Coronary artery (tissue), 2 donors: ENCODE data around the gene RAB3IL1.
A peak's percentile ranks its signal among the peaks of the same experiment; 100 is the strongest.

Experiments
- DNase-seq: peaks from one replicate; pipeline ENCODE4 v3.0.0-alpha.2; 2017; ENCODE audit warnings: low spot score
- H3K27ac ChIP-seq, 2 donors: fragments of 200-600 bp; sonication (generic); one replicate each; pipeline ENCODE4 v1.5.1; 2016 to 2019
- H3K4me3 ChIP-seq: fragments of 200-600 bp; sonication (generic); 2 replicates; pipeline ENCODE4 v1.5.1; 2016; ENCODE audit warnings: mild to moderate bottlenecking, moderate library complexity
- TF ChIP-seq, protein P1 (sequence below): fragments of 200-600 bp; sonication (generic); IDR thresholded peaks from one replicate; pipeline ENCODE4 v1.5.1; 2019; ENCODE audit warnings: antibody characterized with exemption

The RAB3IL1 gene

DNA sequence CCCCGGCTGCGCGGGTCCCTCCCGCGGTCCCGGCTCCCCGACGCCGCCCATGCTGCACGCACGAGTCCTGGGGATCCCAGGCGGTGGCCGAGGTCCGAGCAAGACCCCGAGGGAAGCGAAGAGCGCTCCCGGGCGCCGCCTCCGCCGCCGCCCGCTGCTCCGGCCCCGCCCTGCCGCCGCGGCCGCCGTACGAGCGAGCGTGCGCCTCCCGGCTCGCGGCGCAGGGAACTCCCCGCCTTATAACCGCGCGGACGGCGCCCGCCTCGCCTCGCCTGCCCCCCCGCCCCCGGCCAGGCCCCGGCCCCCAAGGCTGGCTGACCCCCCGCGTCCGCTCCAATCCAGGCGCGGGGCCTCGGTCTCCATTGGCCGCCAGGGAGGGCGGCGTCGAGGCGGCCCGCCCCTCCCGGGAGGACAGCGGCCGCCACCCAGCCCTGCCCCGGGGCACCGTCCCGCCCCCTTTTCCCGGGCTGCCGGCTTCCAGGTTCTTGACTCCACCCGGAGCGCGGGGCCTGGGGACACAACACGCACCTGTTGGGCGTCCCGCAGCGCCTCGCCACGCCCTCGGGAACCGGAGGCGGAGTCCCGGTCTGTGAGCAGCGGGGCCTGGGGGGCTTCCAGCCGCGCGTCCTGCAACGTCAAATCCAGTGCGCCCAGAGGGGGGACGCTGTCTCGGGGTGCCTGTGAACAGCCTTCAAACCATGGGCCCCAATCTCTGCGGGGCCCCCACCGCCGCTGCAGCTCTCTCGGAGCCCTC lies 25.9 kb downstream of the RAB3IL1 start, which contains the start of gene FADS3:
Gene FADS3, minus strand, starts transcription at position 215 of the 754 bp plus-strand sequence. Its CDS starts 164 bp downstream, at position 51.
- peak; percentile 95 for DNase-seq
- peak within 1 kb of the TSS; percentile 99 for H3K4me3 ChIP-seq
- H3K27ac ChIP-seq: peak within 1 kb of the TSS; percentile 97 to 100
- TF ChIP-seq, protein P1, sequence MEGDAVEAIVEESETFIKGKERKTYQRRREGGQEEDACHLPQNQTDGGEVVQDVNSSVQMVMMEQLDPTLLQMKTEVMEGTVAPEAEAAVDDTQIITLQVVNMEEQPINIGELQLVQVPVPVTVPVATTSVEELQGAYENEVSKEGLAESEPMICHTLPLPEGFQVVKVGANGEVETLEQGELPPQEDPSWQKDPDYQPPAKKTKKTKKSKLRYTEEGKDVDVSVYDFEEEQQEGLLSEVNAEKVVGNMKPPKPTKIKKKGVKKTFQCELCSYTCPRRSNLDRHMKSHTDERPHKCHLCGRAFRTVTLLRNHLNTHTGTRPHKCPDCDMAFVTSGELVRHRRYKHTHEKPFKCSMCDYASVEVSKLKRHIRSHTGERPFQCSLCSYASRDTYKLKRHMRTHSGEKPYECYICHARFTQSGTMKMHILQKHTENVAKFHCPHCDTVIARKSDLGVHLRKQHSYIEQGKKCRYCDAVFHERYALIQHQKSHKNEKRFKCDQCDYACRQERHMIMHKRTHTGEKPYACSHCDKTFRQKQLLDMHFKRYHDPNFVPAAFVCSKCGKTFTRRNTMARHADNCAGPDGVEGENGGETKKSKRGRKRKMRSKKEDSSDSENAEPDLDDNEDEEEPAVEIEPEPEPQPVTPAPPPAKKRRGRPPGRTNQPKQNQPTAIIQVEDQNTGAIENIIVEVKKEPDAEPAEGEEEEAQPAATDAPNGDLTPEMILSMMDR: no peak

DNA sequence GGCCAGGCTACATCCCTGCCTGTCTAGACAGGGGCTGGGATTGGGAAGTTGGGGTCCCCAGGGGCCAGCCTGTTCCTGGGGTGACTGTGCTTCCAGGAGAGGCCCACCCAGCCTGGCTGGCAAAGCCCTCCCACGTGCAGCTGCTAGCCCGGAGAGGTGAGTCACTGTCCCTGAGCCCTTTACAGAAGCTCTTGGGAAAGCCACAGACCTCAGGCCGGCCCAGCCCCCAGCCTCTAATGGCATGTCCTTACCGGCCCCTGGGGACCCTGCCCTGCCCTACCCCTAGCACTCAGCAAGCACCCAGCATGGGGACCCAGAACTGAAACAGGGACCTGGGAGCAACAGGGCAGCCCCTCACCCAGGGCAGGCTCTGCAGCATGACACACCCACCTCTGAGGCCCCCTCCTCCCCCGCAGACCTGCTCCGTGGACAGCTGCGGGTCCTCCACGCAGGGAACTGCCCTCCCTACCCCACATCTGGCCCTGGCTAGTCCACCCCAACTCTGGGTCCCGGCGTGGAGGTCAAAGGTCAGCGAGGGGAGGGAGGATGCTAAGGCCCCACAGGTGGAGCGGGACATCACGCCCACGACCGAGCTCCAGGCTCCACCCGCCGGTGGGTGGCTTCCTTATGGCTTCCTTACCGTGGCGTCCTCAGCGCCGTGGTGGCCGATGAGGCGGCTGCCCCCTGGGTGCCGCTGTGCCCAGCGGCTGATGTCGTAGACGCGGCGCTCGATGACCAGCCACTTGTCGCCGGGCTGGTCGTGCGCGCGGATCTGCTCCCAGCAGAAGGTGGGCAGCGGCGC lies 26.6 kb downstream of the RAB3IL1 start:
- TF ChIP-seq, protein P1: no peak
- Histone ChIP-seq H3K4me3 (peak overlapping the region; percentile 99), H3K27ac (peak overlapping the region; percentile 97 to 100)
- peak; percentile 93 for DNase-seq

DNA sequence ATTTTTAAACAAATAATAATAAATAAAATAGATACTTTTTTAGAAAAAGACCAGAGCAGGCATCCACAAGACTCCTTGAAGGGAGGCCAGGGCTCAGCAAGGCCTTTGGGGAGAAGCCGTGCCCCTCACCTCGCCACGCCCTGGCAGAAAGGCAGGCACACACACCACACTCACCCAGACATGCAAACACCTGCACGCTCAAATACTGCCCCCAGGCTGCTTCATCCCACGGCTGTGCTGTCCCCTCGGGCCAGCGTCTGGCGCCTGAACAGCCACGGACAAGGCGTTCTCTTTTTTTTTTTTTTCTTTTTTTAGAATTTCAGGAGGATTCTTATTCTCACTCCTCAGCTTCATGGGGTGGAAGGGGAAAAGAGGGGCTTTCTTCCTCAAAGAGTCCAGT lies 27.5 kb downstream of the RAB3IL1 start:
- TF ChIP-seq, protein P1: no peak
- DNase-seq: no peak
- Histone ChIP-seq H3K4me3 (peak overlapping the region; percentile 99), H3K27ac (peak overlapping the region; percentile 97 to 100)

DNA sequence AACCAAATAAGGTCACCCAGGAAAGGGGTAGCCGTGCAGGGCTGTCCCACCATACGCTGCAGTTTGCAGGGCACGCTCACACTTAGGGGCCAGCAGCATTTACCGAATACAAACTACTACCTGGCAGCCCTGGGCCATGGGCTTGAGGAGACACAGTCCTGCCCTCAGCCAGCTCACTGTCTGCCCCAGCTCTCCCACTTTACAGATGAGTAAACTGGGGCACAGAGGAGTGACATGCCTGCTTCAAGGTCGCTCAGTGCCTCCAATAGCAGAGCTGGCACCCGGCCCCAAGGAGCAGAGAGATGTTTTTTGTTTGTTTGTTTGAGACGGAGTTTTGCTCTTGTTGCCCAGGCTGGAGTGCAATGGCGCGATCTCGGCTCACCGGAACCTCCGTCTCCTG lies 28.8 kb downstream of the RAB3IL1 start:
- Histone ChIP-seq H3K27ac (peak overlapping the region; percentile 97 to 100), H3K4me3 (peak overlapping the region; percentile 59)
- TF ChIP-seq, protein P1: no peak
- DNase-seq: no peak

DNA sequence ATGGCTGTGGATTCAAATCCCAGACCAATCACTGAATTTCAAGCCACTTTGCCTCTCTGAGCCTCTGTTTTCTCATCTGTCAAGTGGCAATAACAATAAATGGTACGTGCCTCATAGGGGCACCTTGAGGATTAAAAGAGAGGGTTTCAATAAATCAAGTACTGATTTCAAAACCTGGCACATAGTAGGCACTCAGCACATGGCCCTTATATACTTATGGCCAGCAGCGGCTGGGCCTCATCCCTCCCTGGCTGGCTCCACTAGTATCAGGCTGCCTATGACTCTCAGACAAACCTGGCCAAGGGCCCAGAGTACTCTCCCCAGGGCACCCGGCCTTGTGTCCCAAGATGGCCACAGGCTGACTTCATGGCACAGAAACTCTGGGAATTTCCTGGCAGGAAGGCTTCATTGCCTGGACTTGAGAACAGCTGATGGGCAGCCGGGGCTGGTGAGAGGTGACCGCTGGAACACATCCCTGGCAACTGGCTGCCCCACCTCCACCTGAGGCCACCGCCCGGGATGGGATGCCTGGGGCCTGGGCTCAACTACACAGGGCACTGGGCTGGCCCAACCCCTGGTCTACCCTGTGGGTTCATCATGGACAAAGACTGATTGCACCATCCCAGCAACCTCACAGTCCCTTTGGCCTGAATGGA lies 29.4 kb downstream of the RAB3IL1 start:
- peak; percentile 98 for DNase-seq
- peak overlapping the region; percentile 97 to 100 for H3K27ac ChIP-seq
- TF ChIP-seq, protein P1: no peak

DNA sequence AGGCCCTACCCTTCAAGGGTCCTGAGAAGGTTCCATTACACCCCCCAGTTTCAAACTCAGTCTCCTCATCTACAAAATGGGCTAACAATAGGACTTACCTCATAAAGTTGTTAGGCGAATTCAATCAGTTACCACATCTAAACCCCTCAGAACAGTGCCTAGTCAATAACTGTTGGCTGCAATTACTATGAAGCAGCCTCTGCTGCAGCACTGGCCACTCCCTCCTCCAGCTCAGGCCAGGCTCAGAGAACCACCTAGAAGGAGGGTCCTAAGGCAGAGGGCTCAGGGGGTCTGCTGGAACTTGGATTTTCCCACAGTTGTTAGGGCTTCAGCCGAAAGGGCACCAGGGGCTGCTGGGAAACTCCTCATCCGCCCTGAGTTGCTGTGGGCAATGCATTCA lies 30.7 kb downstream of the RAB3IL1 start:
- Histone ChIP-seq H3K4me3 (no peak overlapping the region), H3K27ac (peak overlapping the region; percentile 97 to 100)
- TF ChIP-seq, protein P1: no peak
- no peak for DNase-seq

More for the DNA sequence above, 29.4 kb downstream of the RAB3IL1 start:
- H3K4me3 ChIP-seq: peak overlapping the region; percentile 59
